ENCODE data around the gene LAMA3.

The LAMA3 gene

DNA sequence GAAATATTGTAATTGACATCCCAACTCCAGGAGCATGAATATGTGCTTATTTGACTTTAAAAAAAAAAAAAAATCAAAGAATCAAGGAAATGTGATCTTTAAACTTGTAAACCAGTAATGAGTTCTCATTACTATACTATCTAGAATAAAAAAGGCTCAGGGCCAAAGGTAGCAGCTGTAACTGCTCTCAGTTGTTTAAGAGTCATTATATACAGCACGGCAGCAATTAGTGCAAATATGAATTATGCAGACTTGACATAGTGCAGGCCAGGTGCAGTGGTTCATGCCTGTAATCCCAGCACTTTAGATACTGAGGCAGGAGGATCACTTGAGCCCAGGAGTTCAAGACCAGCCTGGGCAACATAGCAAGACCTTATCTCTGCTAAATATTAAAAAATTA lies 199.6 kb downstream of the LAMA3 start:
- TF ChIP-seq ZNF391 (tag by site-specific recombination; IDR thresholded peaks at IDR 0.05; ENCODE audit: borderline replicate concordance, low read depth) (no peak), ZNF510 (tag by site-specific recombination; IDR thresholded peaks at IDR 0.05; ENCODE audit: insufficient replicate concordance) (no peak), ZFP37 (tag by site-specific recombination; IDR thresholded peaks at IDR 0.05) (no peak), ZNF24 (tag by site-specific recombination; IDR thresholded peaks at IDR 0.05) (no peak), ZNF175 (tag by site-specific recombination; IDR thresholded peaks at IDR 0.05) (no peak), ZNF341 (tag by site-specific recombination; IDR thresholded peaks at IDR 0.05; ENCODE audit: low read depth) (no peak), HOXD13 (CRISPR knock-in tag; IDR thresholded peaks at IDR 0.05; ENCODE audit: borderline replicate concordance) (no peak), ZSCAN4 (tag by site-specific recombination; IDR thresholded peaks at IDR 0.05) (no peak), ZNF585B (tag by site-specific recombination; IDR thresholded peaks at IDR 0.05) (no peak), ZNF624 (tag by site-specific recombination; IDR thresholded peaks at IDR 0.05) (no peak), ZNF660 (tag by site-specific recombination; IDR thresholded peaks at IDR 0.05) (no peak), ZNF629 (tag by site-specific recombination; IDR thresholded peaks at IDR 0.05) (no peak), ZFHX2 (tag by site-specific recombination; conservative IDR thresholded peaks at IDR 0.05) (no peak), ZNF514 (tag by site-specific recombination; IDR thresholded peaks at IDR 0.05) (no peak), ZSCAN30 (tag by site-specific recombination; IDR thresholded peaks at IDR 0.05) (no peak), ZNF654 (tag by site-specific recombination; IDR thresholded peaks at IDR 0.05; ENCODE audit: low read depth) (no peak), ZNF121 (tag by site-specific recombination; IDR thresholded peaks at IDR 0.05) (no peak)
- TF ChIP-seq, protein P1, sequence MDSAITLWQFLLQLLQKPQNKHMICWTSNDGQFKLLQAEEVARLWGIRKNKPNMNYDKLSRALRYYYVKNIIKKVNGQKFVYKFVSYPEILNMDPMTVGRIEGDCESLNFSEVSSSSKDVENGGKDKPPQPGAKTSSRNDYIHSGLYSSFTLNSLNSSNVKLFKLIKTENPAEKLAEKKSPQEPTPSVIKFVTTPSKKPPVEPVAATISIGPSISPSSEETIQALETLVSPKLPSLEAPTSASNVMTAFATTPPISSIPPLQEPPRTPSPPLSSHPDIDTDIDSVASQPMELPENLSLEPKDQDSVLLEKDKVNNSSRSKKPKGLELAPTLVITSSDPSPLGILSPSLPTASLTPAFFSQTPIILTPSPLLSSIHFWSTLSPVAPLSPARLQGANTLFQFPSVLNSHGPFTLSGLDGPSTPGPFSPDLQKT (IDR thresholded peaks at IDR 0.05; ENCODE audit: borderline replicate concordance, low read depth, low read length) = no peak
- Histone ChIP-seq H3K9me3 (ENCODE audit: control insufficient read depth, insufficient read depth, low read depth, low read length) (no peaks in the 10 kb centered on the region), H3K4me1 (ENCODE audit: control insufficient read depth, insufficient read depth, low read length) (peaks cover 3% of the 10 kb centered on the region; the same call in 1 of the 2 replicates), H3K36me3 (ENCODE audit: control insufficient read depth in 2 of 2, insufficient read depth in 1 of 2, low read length in 2 of 2) (peaks cover 5 to 6% of the 10 kb centered on the region in 2 experiments; a peak in 2 of 3 replicates), H3K27ac (ENCODE audit: extremely low read depth, low read depth, low read length) (no peak overlapping the region), H3K4me3 (ENCODE audit: low read depth, low read length) (no peak overlapping the region)
- POLR2A ChIA-PET = no interaction called here
- CTCF ChIA-PET = interaction anchor here (2.0 kb wide), 1 partner anchor 30 kb away, joined by 10 read pairs; no protein-coding TSS in a partner anchor

GRCh38 chr18:23889907-23890306 lies 200.7 kb downstream of the LAMA3 start:
- Histone ChIP-seq H3K27ac (ENCODE audit: extremely low read depth, low read depth, low read length) (no peak overlapping the region), H3K4me3 (ENCODE audit: low read depth, low read length) (no peak overlapping the region), H3K9me3 (ENCODE audit: control insufficient read depth, insufficient read depth, low read depth, low read length) (no peaks in the 10 kb centered on the region), H3K36me3 (ENCODE audit: control insufficient read depth in 2 of 2, insufficient read depth in 1 of 2, low read length in 2 of 2) (peaks cover 6 to 13% of the 10 kb centered on the region in 2 experiments; a peak in 2 of 3 replicates), H3K4me1 (ENCODE audit: control insufficient read depth, insufficient read depth, low read length) (no peaks in the 10 kb centered on the region)
- TF ChIP-seq OSR2 (tag by site-specific recombination; IDR thresholded peaks at IDR 0.05) = no peak
- no peak for TF ChIP-seq ZNF664 (tag by site-specific recombination; IDR thresholded peaks at IDR 0.05)
- TF ChIP-seq ZNF768 (tag by site-specific recombination; IDR thresholded peaks at IDR 0.05) = no peak
- TF ChIP-seq ZSCAN30 (tag by site-specific recombination; IDR thresholded peaks at IDR 0.05) = no peak
- no peak for TF ChIP-seq ZNF146 (tag by site-specific recombination; IDR thresholded peaks at IDR 0.05)
- no peak for TF ChIP-seq ZNF548 (tag by site-specific recombination; IDR thresholded peaks at IDR 0.05)
- no peak for TF ChIP-seq ZNF169 (tag by site-specific recombination; IDR thresholded peaks at IDR 0.05)
- no peak for TF ChIP-seq BCL11A (tag by site-specific recombination; IDR thresholded peaks at IDR 0.05; ENCODE audit: low read depth)
- no peak for TF ChIP-seq ZNF560 (tag by site-specific recombination; IDR thresholded peaks at IDR 0.05; ENCODE audit: borderline replicate concordance)
- CTCF ChIA-PET = interaction anchor here (0.7 to 1.0 kb wide), 3 partner anchors 29 to 410 kb away, joined by 3 to 4 read pairs (median 3); no protein-coding TSS in a partner anchor
- POLR2A ChIA-PET = no interaction called here
